SU-DHL-6 (cell line): ENCODE data around the gene TBX2.

Experiments
- H2AFZ ChIP-seq: fragments of 200-600 bp; sonication (generic); 2 replicates; pipeline ENCODE4 v1.6.1; 2014; ENCODE audit warnings: low read depth, mild to moderate bottlenecking, moderate library complexity, mixed read lengths, antibody characterized with exemption, low read length; ENCODE audit not compliant: severe bottlenecking
- H3F3A ChIP-seq: fragments of 200-600 bp; shearing (Covaris generic); 2 replicates; pipeline ENCODE4 v1.6.0; 2016; ENCODE audit warnings: antibody characterized with exemption, mild to moderate bottlenecking; ENCODE audit not compliant: insufficient read depth
- H3K27ac ChIP-seq: fragments of 200-600 bp; sonication (generic); 2 replicates; pipeline ENCODE4 v1.5.1; 2016; ENCODE audit warnings: low read depth, mild to moderate bottlenecking, low read length, moderate library complexity, mixed read lengths
- H3K27me3 ChIP-seq: fragments of 200-600 bp; sonication (generic), shearing (Covaris generic); 2 replicates; pipeline ENCODE4 v1.6.0; 2014; ENCODE audit warnings: mild to moderate bottlenecking, low read length
- H3K36me3 ChIP-seq: fragments of 200-600 bp; sonication (generic); 2 replicates; pipeline ENCODE4 v1.6.1; 2014; ENCODE audit warnings: mild to moderate bottlenecking, low read length, mixed read lengths
- H3K4me2 ChIP-seq: fragments of 300-600, 200-600 bp; shearing (Covaris generic), sonication (generic); 2 replicates; pipeline ENCODE4 v1.6.0; 2014; ENCODE audit warnings: low read length, low read depth, mild to moderate bottlenecking; ENCODE audit not compliant: poor library complexity, severe bottlenecking
- H3K4me3 ChIP-seq: fragments of 200-600 bp; sonication (generic); 2 replicates; pipeline ENCODE4 v1.5.1; 2014; ENCODE audit warnings: antibody characterized with exemption, low read length, mild to moderate bottlenecking, mixed read lengths; ENCODE audit not compliant: insufficient read depth, poor library complexity, severe bottlenecking
- H3K79me2 ChIP-seq: fragments of 200-600 bp; sonication (generic); 2 replicates; pipeline ENCODE4 v1.6.1; 2014; ENCODE audit warnings: mild to moderate bottlenecking, low read length, moderate library complexity; ENCODE audit not compliant: insufficient read depth
- H3K9ac ChIP-seq: fragments of 200-600 bp; sonication (generic); 2 replicates; pipeline ENCODE4 v1.7.0; 2014; ENCODE audit warnings: mild to moderate bottlenecking, low read length
- H3K9me2 ChIP-seq: fragments of 200-600 bp; sonication (generic); replicated peaks from 2 replicates; pipeline ENCODE4 v1.6.1; 2014; ENCODE audit warnings: low read length; ENCODE audit not compliant: insufficient read depth
- H3K9me3 ChIP-seq: fragments of 200-600 bp; sonication (generic); 2 replicates; pipeline ENCODE4 v1.6.1; 2014; ENCODE audit warnings: low read length, mixed read lengths; ENCODE audit not compliant: insufficient read depth
- H4K20me1 ChIP-seq: fragments of 200-600 bp; sonication (generic); 2 replicates; pipeline ENCODE4 v1.6.1; 2014; ENCODE audit warnings: low read depth, mild to moderate bottlenecking, antibody characterized with exemption, low read length, moderate library complexity, mixed read lengths
- CTCF ChIP-seq: fragments of 200-600 bp; sonication (generic); IDR thresholded peaks from one replicate; pipeline ENCODE4 v1.5.1; 2017; ENCODE audit warnings: antibody characterized with exemption, mild to moderate bottlenecking, low read length, moderate library complexity; ENCODE audit not compliant: insufficient read depth, poor library complexity, severe bottlenecking
- EZH2phosphoT487 ChIP-seq: fragments of 200-600 bp; sonication (generic), shearing (Covaris generic); conservative IDR thresholded peaks from 2 replicates; pipeline ENCODE4 v1.6.1; 2018; ENCODE audit warnings: mild to moderate bottlenecking, antibody characterized with exemption, low read length, moderate library complexity, mixed read lengths

Gene TBX2

GRCh38 chr17:61360318-61360943, 39.2 kb upstream of the TBX2 start:
- Histone ChIP-seq H3F3A (no peaks in the 10 kb centered on the region), H3K9me2 (no peaks in the 10 kb centered on the region), H4K20me1 (no peaks in the 10 kb centered on the region), H3K9ac (no peak overlapping the region), H3K36me3 (no peaks in the 10 kb centered on the region), H3K27ac (no peak overlapping the region), H3K4me2 (no peak overlapping the region), H3K79me2 (no peaks in the 10 kb centered on the region), H3K9me3 (no peaks in the 10 kb centered on the region), H3K27me3 (no peaks in the 10 kb centered on the region), H2AFZ (no peak overlapping the region), H3K4me3 (no peak overlapping the region)
- TF ChIP-seq CTCF = no peak
- no peak for TF ChIP-seq EZH2phosphoT487

- H3K36me3 ChIP-seq = no peaks in the 10 kb centered on the region
Observed at GRCh38 chr17:61361084-61361483, 38.6 kb upstream of the TBX2 start.

GRCh38 chr17:61362396-61362795, 37.2 kb upstream of the TBX2 start:
- Histone ChIP-seq H3K36me3 (no peaks in the 10 kb centered on the region), H3K9me3 (no peaks in the 10 kb centered on the region), H3K9ac (no peak overlapping the region), H4K20me1 (no peaks in the 10 kb centered on the region), H3F3A (no peaks in the 10 kb centered on the region), H3K79me2 (no peaks in the 10 kb centered on the region), H2AFZ (no peak overlapping the region), H3K4me2 (no peak overlapping the region), H3K9me2 (no peaks in the 10 kb centered on the region), H3K4me3 (no peak overlapping the region), H3K27me3 (no peaks in the 10 kb centered on the region), H3K27ac (no peak overlapping the region)
- no peak for TF ChIP-seq EZH2phosphoT487
- no peak for TF ChIP-seq CTCF

More at GRCh38 chr17:61361084-61361483, 38.6 kb upstream of the TBX2 start:
- Histone ChIP-seq H3K9ac (no peak overlapping the region), H3K9me2 (no peaks in the 10 kb centered on the region), H2AFZ (no peak overlapping the region), H3K27ac (no peak overlapping the region), H4K20me1 (no peaks in the 10 kb centered on the region), H3K4me3 (no peak overlapping the region), H3K9me3 (no peaks in the 10 kb centered on the region), H3K27me3 (no peaks in the 10 kb centered on the region), H3K4me2 (no peak overlapping the region), H3F3A (no peaks in the 10 kb centered on the region), H3K79me2 (no peaks in the 10 kb centered on the region)
- TF ChIP-seq CTCF = no peak
- TF ChIP-seq EZH2phosphoT487 = no peak
